ENCODE data around the gene TOPORS. TPM values are rescaled to one million over a fixed set of nuclear protein-coding genes. Genes with fewer than 3 reads are reported as not detected.
"Not testable (repeated sequence)": the region's sequence is repeated elsewhere in the genome, so short reads cannot be mapped to it uniquely, and the experiment has no call there.

Gene TOPORS
- total and polyA plus RNA-seq, 2 experiments from 2014 or later, result 31.8 to 35.9 TPM

- no peak for TF ChIP-seq ZNF462 (CRISPR knock-in tag; IDR thresholded peaks at IDR 0.05)
These were observed 2.2 kb downstream of the TOPORS start (continued) for GRCh38 chr9:32550150-32550561.

GRCh38 chr9:32548213-32548612 is 4.2 kb downstream of the TOPORS start:
- H3K4me1 ChIP-seq (ENCODE audit: insufficient read depth); ATAC-seq; DNase-seq (ENCODE audit: low spot score); H3K36me3 ChIP-seq (ENCODE audit: insufficient read depth); H3K27me3 ChIP-seq (ENCODE audit: insufficient read depth); H3K9me2 ChIP-seq (ENCODE audit: insufficient read depth); H3K4me3 ChIP-seq; H3K9me3 Mint-ChIP-seq; H3K4me2 ChIP-seq; H3K27ac ChIP-seq (ENCODE audit: low read depth); H2AFZ ChIP-seq; H3F3A ChIP-seq (replicated peaks; ENCODE audit: low read depth): not testable (repeated sequence)
- Mint-ChIP-seq H3K4me3 (0 out of 3 replicates have a peak overlapping the region, but pooled peaks have one; percentile 89), H3K27me3 (ENCODE audit: insufficient read depth, low read depth, poor library complexity) (peaks cover 19% of the 10 kb centered on the region), H3K36me3 (ENCODE audit: low read depth) (peaks cover 37% of the 10 kb centered on the region), H3K4me1 (peaks cover 16% of the 10 kb centered on the region), H3K27ac (peak overlapping the region; percentile 44)
- Histone ChIP-seq H3K79me2 (replicated peaks; ENCODE audit: insufficient read depth) (peaks cover 83% of the 10 kb centered on the region), H4K20me1 (replicated peaks; ENCODE audit: insufficient read depth) (peaks cover 51% of the 10 kb centered on the region)

- no peak overlapping the region for H3K4me3 Mint-ChIP-seq
- Histone ChIP-seq H3K79me2 (replicated peaks; ENCODE audit: insufficient read depth) (peaks cover 97% of the 10 kb centered on the region), H4K20me1 (replicated peaks; ENCODE audit: insufficient read depth) (peaks cover 70% of the 10 kb centered on the region)
These were observed 6.5 kb downstream of the TOPORS start for GRCh38 chr9:32545884-32546283.

More at GRCh38 chr9:32545884-32546283, 6.5 kb downstream of the TOPORS start:
- H3K9me3 Mint-ChIP-seq, result no peaks in the 10 kb centered on the region
- 0 out of 2 replicates have a peak overlapping the region, but pooled peaks have one; percentile 33 for H3K27ac Mint-ChIP-seq
- no peak overlapping the region for H3K4me3 ChIP-seq
- H3K9me2 ChIP-seq (ENCODE audit: insufficient read depth), result no peaks in the 10 kb centered on the region
- no peak overlapping the region for H2AFZ ChIP-seq
- DNase-seq (ENCODE audit: low spot score) (no peak), ATAC-seq (no peak)
- H3K4me1 ChIP-seq (ENCODE audit: insufficient read depth), result peaks cover 8% of the 10 kb centered on the region
- TF ChIP-seq EZH2phosphoT487 (IDR thresholded peaks at IDR 0.05; ENCODE audit: unreplicated experiment), result no peak
- H3K27ac ChIP-seq (ENCODE audit: low read depth), result no peak overlapping the region
- no peaks in the 10 kb centered on the region for H3F3A ChIP-seq (replicated peaks; ENCODE audit: low read depth)
- peaks cover 4% of the 10 kb centered on the region for H3K27me3 Mint-ChIP-seq (ENCODE audit: insufficient read depth, low read depth, poor library complexity)
- peaks cover 16% of the 10 kb centered on the region for H3K4me1 Mint-ChIP-seq
- H3K36me3 Mint-ChIP-seq (ENCODE audit: low read depth), result peaks cover 52% of the 10 kb centered on the region
- H3K4me2 ChIP-seq, result no peak overlapping the region
- H3K27me3 ChIP-seq (ENCODE audit: insufficient read depth), result no peaks in the 10 kb centered on the region
- H3K36me3 ChIP-seq (ENCODE audit: insufficient read depth), result peaks cover 17% of the 10 kb centered on the region; the same call in 1 of the 2 replicates

Data from GM23338 (cell line).